ENCODE results near the gene SEMA5A. TPM values are rescaled to one million over a fixed set of nuclear protein-coding genes. Genes with fewer than 3 reads are reported as not detected.

The SEMA5A gene
- polyA plus RNA-seq, 1 of the 3 experiments (the other 2 are of a cell fraction), result 0.58 TPM

DNA sequence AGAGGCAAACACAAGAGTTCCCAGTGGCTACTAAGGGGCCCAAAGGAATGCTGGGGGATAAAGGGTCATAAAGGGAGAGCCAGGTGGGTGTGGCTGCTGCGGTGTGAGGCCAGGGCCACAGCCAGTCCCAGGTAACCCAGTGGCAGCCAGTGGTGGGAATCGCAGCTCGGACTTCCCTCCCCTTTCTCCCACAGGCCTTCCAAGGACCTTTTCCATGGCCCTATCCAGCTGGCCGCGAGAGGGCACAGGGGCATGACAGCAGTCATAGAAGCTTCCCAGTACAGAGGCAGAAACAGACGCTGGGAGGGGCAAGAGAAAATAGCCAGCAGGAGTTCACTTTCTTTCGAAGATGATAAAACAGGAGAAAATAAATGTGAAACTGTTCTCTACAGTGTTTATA is 257.6 kb downstream of the SEMA5A start:
- ChIA-PET CTCF (no interaction called here), POLR2A (interaction anchor here (0.6 kb wide), 1 partner anchor 9 kb away, joined by 3 read pairs; no protein-coding TSS in a partner anchor)
- DNase-seq, result no peak
- H4K20me1 ChIP-seq (ENCODE audit: insufficient read depth), result no peaks in the 10 kb centered on the region
- no peak for TF ChIP-seq RAD21 (IDR thresholded peaks at IDR 0.05; ENCODE audit: low read length)
- no peak for TF ChIP-seq SMC3 (IDR thresholded peaks at IDR 0.05; ENCODE audit: low read depth, low read length)
- TF ChIP-seq FOSL2 (IDR thresholded peaks at IDR 0.05; ENCODE audit: borderline replicate concordance, low read depth), result no peak
- TF ChIP-seq TCF12 (IDR thresholded peaks at IDR 0.05), result no peak
- TF ChIP-seq EP300 (IDR thresholded peaks at IDR 0.05; ENCODE audit: borderline replicate concordance in 1 of 2, low read depth in 1 of 2, low read length in 1 of 2), result no peak
- TF ChIP-seq EZH2phosphoT487 (IDR thresholded peaks at IDR 0.05; ENCODE audit: borderline replicate concordance, low read depth), result no peak
- TF ChIP-seq FOXJ3 (CRISPR knock-in tag; IDR thresholded peaks at IDR 0.05), result no peak
- no peak for TF ChIP-seq NRF1 (IDR thresholded peaks at IDR 0.05; ENCODE audit: low read depth, low read length)
- TF ChIP-seq RCOR1 (IDR thresholded peaks at IDR 0.05; ENCODE audit: low read length), result no peak
- no peak for TF ChIP-seq USF1 (IDR thresholded peaks at IDR 0.05; ENCODE audit: borderline replicate concordance, low read depth)
- TF ChIP-seq MAX (IDR thresholded peaks at IDR 0.05; ENCODE audit: low read depth), result no peak
- TF ChIP-seq, protein P1, sequence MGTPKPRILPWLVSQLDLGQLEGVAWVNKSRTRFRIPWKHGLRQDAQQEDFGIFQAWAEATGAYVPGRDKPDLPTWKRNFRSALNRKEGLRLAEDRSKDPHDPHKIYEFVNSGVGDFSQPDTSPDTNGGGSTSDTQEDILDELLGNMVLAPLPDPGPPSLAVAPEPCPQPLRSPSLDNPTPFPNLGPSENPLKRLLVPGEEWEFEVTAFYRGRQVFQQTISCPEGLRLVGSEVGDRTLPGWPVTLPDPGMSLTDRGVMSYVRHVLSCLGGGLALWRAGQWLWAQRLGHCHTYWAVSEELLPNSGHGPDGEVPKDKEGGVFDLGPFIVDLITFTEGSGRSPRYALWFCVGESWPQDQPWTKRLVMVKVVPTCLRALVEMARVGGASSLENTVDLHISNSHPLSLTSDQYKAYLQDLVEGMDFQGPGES (IDR thresholded peaks at IDR 0.05; ENCODE audit: low read depth, low read length), result no peak
- TF ChIP-seq PBX3 (IDR thresholded peaks at IDR 0.05), result no peak
- no peak for TF ChIP-seq YY1 (IDR thresholded peaks at IDR 0.05; ENCODE audit: low read depth)
- TF ChIP-seq GABPA (IDR thresholded peaks at IDR 0.05; ENCODE audit: low read depth), result no peak
- no peak for TF ChIP-seq FOXM1 (IDR thresholded peaks at IDR 0.05; ENCODE audit: low read depth)
- no peak for TF ChIP-seq MEF2A (IDR thresholded peaks at IDR 0.05; ENCODE audit: borderline replicate concordance, low read depth)
- TF ChIP-seq ELF1 (IDR thresholded peaks at IDR 0.05), result no peak
- TF ChIP-seq TEAD4 (IDR thresholded peaks at IDR 0.05; ENCODE audit: borderline replicate concordance, insufficient read depth), result no peak
- no peak for TF ChIP-seq TAF1 (IDR thresholded peaks at IDR 0.05; ENCODE audit: borderline replicate concordance, low read depth, low read length)
- no peaks in the 10 kb centered on the region for H3K27me3 ChIP-seq (ENCODE audit: insufficient read depth)
- H3K4me1 ChIP-seq (ENCODE audit: control insufficient read depth in 1 of 2, insufficient read depth in 2 of 2, low read depth in 1 of 2, low read length in 1 of 2), result peaks cover 0 to 8% of the 10 kb centered on the region in 2 experiments; a peak in 2 of 4 replicates
- no peak overlapping the region for H3K4me3 ChIP-seq (ENCODE audit: low read depth in 2 of 2, low read length in 1 of 2)
- no peaks in the 10 kb centered on the region for H3K9me3 ChIP-seq
- no peak overlapping the region for H2AFZ ChIP-seq (ENCODE audit: low read depth)
- H3K79me2 ChIP-seq (ENCODE audit: insufficient read depth), result no peaks in the 10 kb centered on the region
- H3K9me2 ChIP-seq, result no peaks in the 10 kb centered on the region
- H3K27ac ChIP-seq (ENCODE audit: low read depth in 2 of 2, low read length in 1 of 2), result no peak overlapping the region
- no peak overlapping the region for H3K4me2 ChIP-seq
- 81% methylated on average over 7 of the region's 7 CpGs for WGBS (ENCODE audit: low lambda C conversion rate)
- no peak overlapping the region for H3K9ac ChIP-seq
- H3F3A ChIP-seq (replicated peaks; ENCODE audit: insufficient read depth), result peaks cover 7% of the 10 kb centered on the region
- no peaks in the 10 kb centered on the region for H3K36me3 ChIP-seq (replicated peaks in 1 of 2; ENCODE audit: control insufficient read depth in 1 of 2, insufficient read depth in 2 of 2, low read length in 1 of 2)
